Measurements from ENCODE around the gene RUNX3. TPM values are rescaled to one million over a fixed set of nuclear protein-coding genes. Genes with fewer than 3 reads are reported as not detected.
"Not testable (repeated sequence)": the region's sequence is repeated elsewhere in the genome, so short reads cannot be mapped to it uniquely, and the experiment has no call there.

The RUNX3 gene
- total RNA-seq, 4 donors from 2014 or later, result 0.27 to 2.8 (median 0.77) TPM

DNA sequence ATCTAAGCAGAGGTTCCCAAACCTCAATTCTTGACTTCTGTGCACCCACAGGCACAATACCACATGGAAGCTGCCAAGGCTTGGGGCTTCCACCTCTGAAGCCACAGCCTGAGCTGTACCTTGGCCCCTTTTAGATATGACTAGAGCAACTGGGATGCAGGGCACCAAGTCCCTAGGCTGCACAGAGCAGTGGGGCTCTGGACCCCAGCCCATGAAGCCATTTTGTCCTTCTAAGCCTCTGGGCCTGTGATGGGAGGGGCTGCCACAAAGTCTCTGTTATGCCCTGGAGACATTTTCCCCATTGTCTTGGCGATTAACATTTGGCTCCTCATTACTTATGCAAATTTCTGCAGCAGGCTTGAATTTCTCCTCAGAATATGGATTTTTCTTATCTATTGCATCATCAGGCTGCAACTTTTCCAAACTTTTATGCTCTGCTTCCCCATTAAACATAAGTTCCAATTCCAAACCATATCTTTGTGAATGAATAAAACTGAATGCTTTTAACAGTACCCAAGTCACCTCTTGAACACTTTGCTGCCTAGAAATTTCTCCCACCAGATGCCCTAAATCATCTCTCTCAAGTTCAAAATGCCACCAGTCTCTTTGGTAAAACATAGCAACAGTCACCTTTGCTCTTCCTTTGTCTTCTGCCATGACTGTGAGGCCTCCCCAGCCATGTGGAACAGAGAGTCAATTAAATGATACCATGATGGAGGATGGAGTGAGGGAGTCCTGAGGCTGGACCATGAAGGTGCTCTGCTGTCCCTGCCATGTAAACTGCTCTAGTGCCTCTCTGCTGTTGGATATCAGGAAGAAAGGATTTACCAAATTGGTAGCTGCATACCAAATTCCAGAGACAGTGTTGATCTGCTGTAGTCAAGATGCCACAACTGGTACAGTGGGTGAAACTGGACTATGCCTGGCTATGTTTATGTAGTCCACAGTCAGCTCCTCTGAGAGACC is 37.6 kb downstream of the RUNX3 start:
- DNase-seq, result no peak
- no peaks in the 10 kb centered on the region for H3K27me3 ChIP-seq
- peaks cover 0 to 9% of the 10 kb centered on the region in 2 donors for H3K4me1 ChIP-seq
- H3K9me3 ChIP-seq, result no peaks in the 10 kb centered on the region
- no peak for TF ChIP-seq POLR2A (IDR thresholded peaks at IDR 0.05)
- TF ChIP-seq, protein P1, sequence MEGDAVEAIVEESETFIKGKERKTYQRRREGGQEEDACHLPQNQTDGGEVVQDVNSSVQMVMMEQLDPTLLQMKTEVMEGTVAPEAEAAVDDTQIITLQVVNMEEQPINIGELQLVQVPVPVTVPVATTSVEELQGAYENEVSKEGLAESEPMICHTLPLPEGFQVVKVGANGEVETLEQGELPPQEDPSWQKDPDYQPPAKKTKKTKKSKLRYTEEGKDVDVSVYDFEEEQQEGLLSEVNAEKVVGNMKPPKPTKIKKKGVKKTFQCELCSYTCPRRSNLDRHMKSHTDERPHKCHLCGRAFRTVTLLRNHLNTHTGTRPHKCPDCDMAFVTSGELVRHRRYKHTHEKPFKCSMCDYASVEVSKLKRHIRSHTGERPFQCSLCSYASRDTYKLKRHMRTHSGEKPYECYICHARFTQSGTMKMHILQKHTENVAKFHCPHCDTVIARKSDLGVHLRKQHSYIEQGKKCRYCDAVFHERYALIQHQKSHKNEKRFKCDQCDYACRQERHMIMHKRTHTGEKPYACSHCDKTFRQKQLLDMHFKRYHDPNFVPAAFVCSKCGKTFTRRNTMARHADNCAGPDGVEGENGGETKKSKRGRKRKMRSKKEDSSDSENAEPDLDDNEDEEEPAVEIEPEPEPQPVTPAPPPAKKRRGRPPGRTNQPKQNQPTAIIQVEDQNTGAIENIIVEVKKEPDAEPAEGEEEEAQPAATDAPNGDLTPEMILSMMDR (IDR thresholded peaks at IDR 0.05), result no peak
- no peak overlapping the region for H3K4me3 ChIP-seq (replicated peaks in 1 of 3)
- H3K27ac ChIP-seq, result no peak overlapping the region
- intact Hi-C loops (cut with DNase I), result no loop called here
- 88 to 95% methylated on average over 1 of the region's 1 CpG for WGBS, 2 donors
- no peaks in the 10 kb centered on the region for H3K36me3 ChIP-seq

DNA sequence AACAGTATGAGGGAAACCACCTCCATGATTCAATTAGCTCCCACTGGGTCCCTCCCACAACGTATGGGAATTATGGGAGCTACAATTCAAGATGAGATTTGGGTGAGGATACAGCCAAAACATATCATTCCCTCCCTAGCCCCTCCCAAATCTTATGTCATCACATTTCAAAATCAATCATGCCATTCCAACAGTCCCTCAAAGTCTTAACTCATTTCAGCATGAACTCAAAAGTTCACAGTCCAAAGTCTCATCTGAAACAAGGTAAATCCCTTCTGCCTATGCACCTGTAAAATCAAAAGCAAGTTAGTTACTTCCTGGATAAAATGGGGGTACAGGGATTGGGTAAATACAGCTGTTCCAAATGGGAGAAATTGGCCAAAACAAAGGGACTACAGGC is 38.7 kb downstream of the RUNX3 start:
- H3K9me3 ChIP-seq; H3K27ac ChIP-seq; intact Hi-C loops (cut with DNase I); DNase-seq; H3K27me3 ChIP-seq; H3K36me3 ChIP-seq; H3K4me1 ChIP-seq; H3K4me3 ChIP-seq (replicated peaks in 1 of 3): not testable (repeated sequence)
- 69 to 71% methylated on average over 1 of the region's 1 CpG for WGBS, 2 donors

DNA sequence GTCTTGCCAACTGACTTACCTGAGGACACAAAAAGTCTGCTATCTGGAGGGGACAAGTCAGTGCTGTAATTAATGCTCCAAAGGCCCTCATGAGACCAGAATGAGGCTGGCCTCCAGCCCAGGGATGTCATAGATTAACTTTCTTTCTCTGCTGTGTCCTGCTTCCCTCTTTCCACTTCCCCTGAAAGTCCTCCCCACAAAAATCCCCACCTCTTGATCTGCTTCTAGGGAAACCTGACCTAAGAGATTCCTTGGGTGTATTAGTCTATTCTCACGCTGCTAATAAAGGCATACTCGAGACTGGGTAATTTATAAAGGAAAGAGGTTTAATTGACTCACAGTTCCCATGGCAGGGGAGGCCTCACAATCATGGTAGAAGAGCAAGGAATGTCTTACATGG is 39.2 kb downstream of the RUNX3 start:
- H3K4me3 ChIP-seq (replicated peaks in 1 of 3), result no peak overlapping the region
- intact Hi-C loops (cut with DNase I), result no loop called here
- 88 to 90% methylated on average over 2 of the region's 2 CpGs for WGBS, 2 donors

DNA sequence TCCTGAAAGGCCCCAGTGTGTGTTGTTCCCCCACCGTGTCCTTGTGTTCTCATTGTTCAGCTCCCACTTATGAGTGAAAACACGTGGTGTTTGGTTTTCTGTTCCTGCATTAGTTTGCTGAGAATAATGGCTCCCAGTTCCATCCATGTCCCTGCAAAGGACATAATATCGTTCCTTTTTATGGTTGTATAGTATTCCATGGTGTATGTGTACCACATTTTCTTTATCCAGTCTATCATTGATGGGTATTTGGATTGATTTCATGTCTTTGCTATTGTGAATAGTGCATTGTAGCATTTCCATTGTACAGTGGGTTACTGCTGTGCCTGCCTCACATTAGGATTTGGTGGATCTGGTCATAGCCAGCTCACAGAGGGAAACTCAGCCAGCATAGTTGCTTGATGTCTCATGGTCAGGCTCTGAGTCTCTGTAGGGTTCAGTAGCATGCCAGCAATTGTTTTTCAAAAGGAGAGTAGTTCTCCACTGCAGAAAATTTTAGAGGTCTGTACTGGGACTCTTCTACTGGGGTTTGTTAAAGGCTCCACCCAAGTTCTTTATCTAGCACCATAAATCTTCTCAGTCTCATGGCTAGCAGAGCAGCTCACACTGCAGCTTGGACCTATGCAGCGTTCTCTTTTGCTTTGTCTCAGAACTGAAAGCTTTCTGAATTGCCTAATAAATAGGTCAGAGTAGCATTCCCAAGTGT is 41.0 kb downstream of the RUNX3 start:
- Histone ChIP-seq H3K27ac (no peak overlapping the region), H3K4me3 (replicated peaks in 1 of 3) (no peak overlapping the region), H3K27me3 (no peaks in the 10 kb centered on the region), H3K9me3 (no peaks in the 10 kb centered on the region), H3K36me3 (no peaks in the 10 kb centered on the region), H3K4me1 (peaks cover 0 to 9% of the 10 kb centered on the region in 2 donors)
- 68 to 75% methylated on average over 4 of the region's 4 CpGs for whole genome bisulfite sequencing, 2 donors
- TF ChIP-seq POLR2A (IDR thresholded peaks at IDR 0.05), result no peak
- TF ChIP-seq, protein P1 (IDR thresholded peaks at IDR 0.05), result no peak
- intact Hi-C loops (cut with DNase I), result no loop called here
- no peak for DNase-seq

More for the DNA sequence above, 39.2 kb downstream of the RUNX3 start:
- Histone ChIP-seq H3K27me3 (no peaks in the 10 kb centered on the region), H3K36me3 (no peaks in the 10 kb centered on the region), H3K4me1 (peaks cover 0 to 9% of the 10 kb centered on the region in 2 donors), H3K27ac (no peak overlapping the region), H3K9me3 (no peaks in the 10 kb centered on the region)
- TF ChIP-seq, protein P1 (IDR thresholded peaks at IDR 0.05), result no peak
- TF ChIP-seq POLR2A (IDR thresholded peaks at IDR 0.05), result no peak
- no peak for DNase-seq

DNA sequence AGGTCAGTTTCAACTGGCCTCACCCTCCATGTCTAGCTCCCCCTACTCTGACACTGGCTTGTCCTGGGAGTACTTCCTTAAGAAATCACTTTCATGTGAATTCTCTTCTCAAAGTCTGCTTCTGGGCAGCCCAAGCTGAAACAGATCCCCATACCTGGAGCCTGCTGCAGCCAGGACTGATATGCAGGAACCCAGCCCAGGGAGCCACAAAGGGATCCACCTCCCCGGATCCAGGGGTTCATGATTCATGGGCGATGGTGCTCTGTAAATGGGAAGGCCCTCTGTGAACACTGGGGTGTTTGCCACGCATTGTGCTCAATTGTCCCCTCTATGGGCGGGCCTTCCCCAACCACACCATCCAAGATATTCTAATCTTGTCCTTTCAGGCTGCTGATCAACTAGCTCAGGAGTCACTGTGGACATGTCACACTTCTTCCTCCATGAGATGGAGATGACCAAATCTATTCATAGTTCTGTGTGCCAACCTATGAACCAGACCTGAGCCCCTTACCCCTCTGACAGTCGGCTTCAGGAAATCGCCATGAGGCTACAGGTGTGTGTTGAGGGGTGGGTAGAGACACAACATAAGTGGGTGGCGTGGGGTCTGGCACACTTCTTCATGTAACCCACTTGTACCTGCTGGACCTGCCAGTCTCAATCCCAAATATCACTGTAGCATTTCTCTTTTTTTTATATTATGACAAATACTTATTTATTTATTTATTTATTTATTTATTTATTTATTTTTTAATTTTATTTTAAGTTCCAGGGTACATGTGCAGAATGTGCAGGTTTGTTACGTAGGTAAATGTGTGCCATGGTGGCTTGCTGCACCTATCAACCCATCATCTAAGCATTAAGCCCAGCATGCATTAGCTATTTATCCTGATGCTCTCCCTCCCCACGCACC is 41.8 kb downstream of the RUNX3 start:
- no peaks in the 10 kb centered on the region for H3K9me3 ChIP-seq
- intact Hi-C loops (cut with DNase I), result no loop called here
- no peak for TF ChIP-seq POLR2A (IDR thresholded peaks at IDR 0.05)
- TF ChIP-seq, protein P1 (IDR thresholded peaks at IDR 0.05), result no peak
- no peaks in the 10 kb centered on the region for H3K27me3 ChIP-seq
- DNase-seq, result no peak
- no peaks in the 10 kb centered on the region for H3K36me3 ChIP-seq
- no peak overlapping the region for H3K4me3 ChIP-seq (replicated peaks in 1 of 3)
- peaks cover 0 to 2% of the 10 kb centered on the region in 2 donors for H3K4me1 ChIP-seq
- no peak overlapping the region for H3K27ac ChIP-seq
- 92 to 95% methylated on average over 9 of the region's 9 CpGs for WGBS, 2 donors

Data from thyroid gland (tissue), 4 donors.